ENCODE data around the gene DNER.

DNER gene

DNA sequence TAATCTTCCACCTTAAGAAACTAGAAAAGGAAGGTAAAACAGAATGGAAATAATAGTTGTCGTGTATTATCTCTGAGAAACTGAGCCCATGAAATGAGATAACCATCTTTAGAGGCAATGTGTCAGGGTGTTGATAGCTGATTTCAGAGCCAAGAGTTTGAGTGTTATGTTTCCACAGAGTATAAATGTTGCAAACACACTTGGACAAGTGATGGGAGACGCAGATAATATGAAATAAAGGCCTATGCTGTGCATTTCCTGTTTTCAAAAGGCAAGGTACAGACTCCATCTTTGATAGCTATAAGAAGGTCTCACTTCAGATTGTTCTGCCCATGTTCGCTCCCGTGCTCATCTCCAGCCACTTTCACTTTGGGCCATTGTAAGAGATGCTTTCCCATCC is 25.9 kb upstream of the DNER start:
- DNase-seq (ENCODE audit: low read depth, low spot score) = no peak
- POLR2A ChIA-PET = no interaction called here
- TF ChIP-seq, protein P1, sequence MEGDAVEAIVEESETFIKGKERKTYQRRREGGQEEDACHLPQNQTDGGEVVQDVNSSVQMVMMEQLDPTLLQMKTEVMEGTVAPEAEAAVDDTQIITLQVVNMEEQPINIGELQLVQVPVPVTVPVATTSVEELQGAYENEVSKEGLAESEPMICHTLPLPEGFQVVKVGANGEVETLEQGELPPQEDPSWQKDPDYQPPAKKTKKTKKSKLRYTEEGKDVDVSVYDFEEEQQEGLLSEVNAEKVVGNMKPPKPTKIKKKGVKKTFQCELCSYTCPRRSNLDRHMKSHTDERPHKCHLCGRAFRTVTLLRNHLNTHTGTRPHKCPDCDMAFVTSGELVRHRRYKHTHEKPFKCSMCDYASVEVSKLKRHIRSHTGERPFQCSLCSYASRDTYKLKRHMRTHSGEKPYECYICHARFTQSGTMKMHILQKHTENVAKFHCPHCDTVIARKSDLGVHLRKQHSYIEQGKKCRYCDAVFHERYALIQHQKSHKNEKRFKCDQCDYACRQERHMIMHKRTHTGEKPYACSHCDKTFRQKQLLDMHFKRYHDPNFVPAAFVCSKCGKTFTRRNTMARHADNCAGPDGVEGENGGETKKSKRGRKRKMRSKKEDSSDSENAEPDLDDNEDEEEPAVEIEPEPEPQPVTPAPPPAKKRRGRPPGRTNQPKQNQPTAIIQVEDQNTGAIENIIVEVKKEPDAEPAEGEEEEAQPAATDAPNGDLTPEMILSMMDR (IDR thresholded peaks at IDR 0.05; ENCODE audit: insufficient read depth, low read length, missing control alignments) = no peak
- H3K4me3 ChIP-seq (ENCODE audit: low read depth, low read length) = no peak overlapping the region
- CTCF ChIA-PET = no interaction called here

DNA sequence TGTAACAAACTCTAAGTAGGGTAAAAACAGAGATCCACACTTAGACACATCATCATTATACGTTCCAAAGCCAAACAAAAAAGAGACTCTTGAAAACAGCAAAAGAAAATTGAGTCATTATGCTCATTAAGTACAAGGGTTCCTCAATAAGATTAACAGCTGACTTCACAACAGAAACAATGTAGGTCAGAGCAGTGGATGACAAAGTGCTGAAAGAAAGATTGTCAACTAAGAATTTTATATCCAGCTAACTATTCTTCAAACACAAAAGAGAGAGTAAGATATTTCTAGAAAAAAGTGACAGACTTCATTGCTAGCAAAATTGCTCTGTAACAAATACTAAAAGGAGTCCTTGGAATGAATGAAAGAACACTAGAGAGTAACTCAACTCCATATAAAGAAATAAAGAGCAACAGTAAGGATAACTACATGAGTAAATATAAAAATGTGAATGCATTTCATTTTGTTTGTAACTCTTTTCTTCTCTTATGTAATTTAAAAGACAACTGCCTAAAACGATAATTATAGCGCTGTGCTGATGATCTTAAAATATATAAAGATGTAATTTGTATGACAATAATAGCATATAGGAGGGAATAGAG is 23.8 kb upstream of the DNER start:
- no peak for DNase-seq (ENCODE audit: low read depth, low spot score)
- TF ChIP-seq, protein P1 (IDR thresholded peaks at IDR 0.05; ENCODE audit: insufficient read depth, low read length, missing control alignments) = no peak
- no peak overlapping the region for H3K4me3 ChIP-seq (ENCODE audit: low read depth, low read length)
- POLR2A ChIA-PET = no interaction called here
- CTCF ChIA-PET = no interaction called here

DNA sequence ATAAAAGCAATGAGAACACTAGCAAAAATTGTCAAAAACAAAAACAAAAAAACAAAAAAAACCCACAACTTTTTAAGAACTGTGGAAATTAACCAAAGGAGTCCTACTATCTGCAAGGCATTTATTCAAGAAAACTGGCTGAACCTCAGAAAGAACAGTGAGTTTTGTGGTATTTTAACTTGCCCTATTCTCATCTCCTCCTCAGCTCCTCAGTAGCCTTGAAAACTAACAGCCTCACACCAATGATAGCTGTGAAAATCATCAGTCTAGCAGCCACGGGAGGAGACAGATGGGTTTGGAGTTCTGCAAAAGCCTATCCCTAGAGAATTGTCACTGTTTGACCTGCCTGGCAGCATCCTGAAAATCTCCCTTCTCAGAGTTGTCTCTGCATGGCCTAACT is 20.1 kb upstream of the DNER start:
- POLR2A ChIA-PET = no interaction called here
- CTCF ChIA-PET = no interaction called here
- no peak for DNase-seq (ENCODE audit: low read depth, low spot score)
- no peak overlapping the region for H3K4me3 ChIP-seq (ENCODE audit: low read depth, low read length)
- TF ChIP-seq, protein P1 (IDR thresholded peaks at IDR 0.05; ENCODE audit: insufficient read depth, low read length, missing control alignments) = no peak

DNA sequence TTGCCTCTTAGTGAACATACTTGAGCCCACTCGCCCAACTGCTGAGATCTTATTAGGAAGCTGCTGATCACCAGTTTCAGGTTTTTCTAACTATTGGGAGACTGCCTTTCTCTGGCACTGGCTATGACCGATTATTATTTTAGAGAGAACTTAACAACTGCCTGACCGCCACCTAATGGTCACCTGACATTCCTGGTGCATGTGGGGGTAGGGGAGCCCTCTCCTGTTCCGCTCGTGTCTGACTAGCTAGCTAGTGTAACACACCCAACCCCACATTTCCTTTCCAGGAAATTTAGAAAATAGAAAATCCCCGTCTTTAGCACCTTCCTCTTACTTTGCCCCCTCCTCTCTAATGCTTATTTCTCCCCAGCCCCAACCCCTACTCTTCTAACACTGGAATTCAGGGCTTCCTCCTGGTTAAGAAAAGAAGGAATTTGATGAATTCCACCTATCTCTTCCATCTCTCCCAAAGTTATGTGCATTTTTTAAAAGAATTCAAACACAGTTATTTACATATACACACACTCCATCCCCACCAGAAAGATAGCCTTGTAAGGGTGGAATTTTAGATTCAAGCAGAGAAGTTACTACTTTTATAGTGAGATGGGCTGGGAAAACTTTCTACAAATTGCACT is 19.4 kb upstream of the DNER start:
- CTCF ChIA-PET = no interaction called here
- no peak for DNase-seq (ENCODE audit: low read depth, low spot score)
- no peak overlapping the region for H3K4me3 ChIP-seq (ENCODE audit: low read depth, low read length)
- TF ChIP-seq, protein P1 (IDR thresholded peaks at IDR 0.05; ENCODE audit: insufficient read depth, low read length, missing control alignments) = no peak
- POLR2A ChIA-PET = no interaction called here

DNA sequence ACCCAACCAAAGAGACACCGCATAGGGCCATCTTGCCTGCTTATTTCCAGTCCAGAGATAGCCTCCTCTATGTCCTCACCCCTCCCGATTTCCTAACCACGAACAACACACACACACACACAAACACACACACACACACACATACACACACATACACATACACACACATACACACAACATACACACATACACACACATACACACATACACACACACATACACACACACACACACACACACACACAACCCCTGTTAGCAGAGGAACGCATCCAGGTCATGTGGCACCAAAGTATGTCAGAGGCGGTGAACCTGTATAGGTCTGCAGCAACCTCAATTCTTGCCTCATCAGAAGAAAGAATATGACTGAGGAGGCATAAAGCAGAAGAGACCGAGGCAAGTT is 18.5 kb upstream of the DNER start:
- no peak for DNase-seq (ENCODE audit: low read depth, low spot score)
- TF ChIP-seq, protein P1 (IDR thresholded peaks at IDR 0.05; ENCODE audit: insufficient read depth, low read length, missing control alignments) = no peak
- H3K4me3 ChIP-seq (ENCODE audit: low read depth, low read length) = no peak overlapping the region
- ChIA-PET CTCF (no interaction called here), POLR2A (no interaction called here)

DNA sequence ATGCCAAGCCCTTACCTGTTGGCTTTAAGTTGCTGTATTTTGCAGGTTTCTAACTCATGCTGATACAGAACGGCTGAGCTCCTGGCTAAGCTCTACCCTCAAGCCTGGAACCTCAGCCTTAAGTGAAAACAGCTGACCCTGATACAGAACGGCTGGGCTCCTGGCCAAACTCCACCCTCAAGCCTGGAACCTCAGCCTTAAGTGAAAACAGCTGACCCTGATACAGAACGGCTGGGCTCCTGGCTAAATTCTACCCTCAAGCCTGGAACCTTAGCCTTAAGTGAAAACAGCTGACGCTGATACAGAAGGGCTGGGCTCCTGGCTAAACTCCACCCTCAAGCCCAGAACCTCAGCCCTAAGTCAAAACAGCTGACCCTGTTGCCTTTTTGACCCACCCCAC is 17.6 kb upstream of the DNER start:
- POLR2A ChIA-PET = no interaction called here
- TF ChIP-seq, protein P1 (IDR thresholded peaks at IDR 0.05; ENCODE audit: insufficient read depth, low read length, missing control alignments) = no peak
- CTCF ChIA-PET = no interaction called here
- no peak for DNase-seq (ENCODE audit: low read depth, low spot score)
- no peak overlapping the region for H3K4me3 ChIP-seq (ENCODE audit: low read depth, low read length)
